ENCODE results near the gene AIG1. TPM values are rescaled to one million over a fixed set of nuclear protein-coding genes. Genes with fewer than 3 reads are reported as not detected.

AIG1 gene
- total RNA-seq, 2 donors from 2014 or later, result 41.3 to 67.0 TPM

DNA sequence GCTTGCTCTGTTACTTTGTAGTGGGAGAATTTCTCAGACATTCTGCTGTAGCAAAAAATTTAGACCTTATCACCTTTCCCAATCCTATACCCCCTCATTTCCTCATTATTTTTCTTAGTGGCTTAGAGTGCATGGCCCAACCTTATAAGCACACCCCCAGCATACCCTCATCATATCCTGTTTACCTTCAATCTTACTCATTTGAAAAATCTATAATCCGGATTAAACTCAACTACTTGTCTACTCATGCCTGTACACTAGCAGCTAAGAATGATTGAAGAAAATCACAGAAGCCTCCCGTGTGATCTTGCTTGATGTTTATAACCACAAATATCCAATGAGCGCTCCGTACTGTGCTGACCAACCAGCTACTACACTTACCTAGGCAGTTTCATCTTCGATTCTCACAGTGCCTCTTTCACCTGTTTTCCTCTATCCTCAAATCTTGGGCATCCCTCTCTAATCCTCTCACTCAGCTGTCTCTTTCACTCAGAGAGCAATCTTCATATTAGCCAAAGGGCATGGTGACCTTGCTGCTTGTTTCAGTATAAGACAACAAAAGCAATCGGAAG, 36.6 kb downstream of the AIG1 start:
- no peak overlapping the region for H3K27ac ChIP-seq
- H3K36me3 ChIP-seq, result no peaks in the 10 kb centered on the region
- intact Hi-C loops (cut with DNase I), result no loop called here
- DNase-seq (ENCODE audit: low spot score), result no peak
- H3K4me3 ChIP-seq, result no peak overlapping the region
- 96% methylated on average over 6 of the region's 6 CpGs for WGBS
- H3K4me1 ChIP-seq (replicated peaks), result no peaks in the 10 kb centered on the region
- TF ChIP-seq POLR2AphosphoS5 (IDR thresholded peaks at IDR 0.05) (no peak), POLR2A (IDR thresholded peaks at IDR 0.05) (no peak)
- TF ChIP-seq, protein P1, sequence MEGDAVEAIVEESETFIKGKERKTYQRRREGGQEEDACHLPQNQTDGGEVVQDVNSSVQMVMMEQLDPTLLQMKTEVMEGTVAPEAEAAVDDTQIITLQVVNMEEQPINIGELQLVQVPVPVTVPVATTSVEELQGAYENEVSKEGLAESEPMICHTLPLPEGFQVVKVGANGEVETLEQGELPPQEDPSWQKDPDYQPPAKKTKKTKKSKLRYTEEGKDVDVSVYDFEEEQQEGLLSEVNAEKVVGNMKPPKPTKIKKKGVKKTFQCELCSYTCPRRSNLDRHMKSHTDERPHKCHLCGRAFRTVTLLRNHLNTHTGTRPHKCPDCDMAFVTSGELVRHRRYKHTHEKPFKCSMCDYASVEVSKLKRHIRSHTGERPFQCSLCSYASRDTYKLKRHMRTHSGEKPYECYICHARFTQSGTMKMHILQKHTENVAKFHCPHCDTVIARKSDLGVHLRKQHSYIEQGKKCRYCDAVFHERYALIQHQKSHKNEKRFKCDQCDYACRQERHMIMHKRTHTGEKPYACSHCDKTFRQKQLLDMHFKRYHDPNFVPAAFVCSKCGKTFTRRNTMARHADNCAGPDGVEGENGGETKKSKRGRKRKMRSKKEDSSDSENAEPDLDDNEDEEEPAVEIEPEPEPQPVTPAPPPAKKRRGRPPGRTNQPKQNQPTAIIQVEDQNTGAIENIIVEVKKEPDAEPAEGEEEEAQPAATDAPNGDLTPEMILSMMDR (IDR thresholded peaks at IDR 0.05), result no peak
- H3K27me3 ChIP-seq (replicated peaks; ENCODE audit: insufficient read depth), result no peaks in the 10 kb centered on the region
- no peaks in the 10 kb centered on the region for H3K9me3 ChIP-seq

DNA sequence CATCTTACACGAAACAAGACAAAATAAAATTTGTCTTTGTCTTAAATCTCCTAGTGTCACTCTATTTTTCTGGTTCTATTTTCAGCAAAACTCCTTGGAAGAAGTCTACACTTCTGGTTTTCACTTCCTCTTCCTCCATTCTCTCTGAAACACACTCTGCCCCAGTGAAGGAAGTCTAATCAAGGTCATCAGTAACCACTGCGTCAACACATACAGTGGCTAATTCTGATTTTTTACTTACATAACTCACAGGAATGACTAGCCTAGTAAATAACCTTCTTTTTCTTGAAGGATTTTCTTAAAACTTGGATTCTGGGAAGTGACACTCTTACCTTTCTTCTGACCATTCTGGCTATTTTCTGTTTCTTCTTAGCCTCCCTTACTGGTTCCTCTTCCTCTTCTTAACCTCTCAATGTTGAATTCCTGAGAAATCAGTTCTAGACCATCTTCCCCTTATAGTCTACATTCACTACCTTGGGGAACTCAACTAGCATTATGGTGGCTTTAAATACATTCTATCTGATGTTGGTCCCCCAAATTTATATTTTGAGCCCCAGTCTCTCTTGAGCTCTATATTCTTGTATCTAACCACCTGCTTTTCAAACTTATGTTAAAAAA, 37.5 kb downstream of the AIG1 start:
- Histone ChIP-seq H3K27ac (no peak overlapping the region), H3K27me3 (replicated peaks; ENCODE audit: insufficient read depth) (no peaks in the 10 kb centered on the region), H3K36me3 (no peaks in the 10 kb centered on the region), H3K4me3 (no peak overlapping the region), H3K9me3 (no peaks in the 10 kb centered on the region), H3K4me1 (replicated peaks) (no peaks in the 10 kb centered on the region)
- TF ChIP-seq, protein P1 (IDR thresholded peaks at IDR 0.05), result no peak
- TF ChIP-seq POLR2AphosphoS5 (IDR thresholded peaks at IDR 0.05) (no peak), POLR2A (IDR thresholded peaks at IDR 0.05) (no peak)
- DNase-seq (ENCODE audit: low spot score), result no peak
- 81% methylated on average over 2 of the region's 2 CpGs for whole genome bisulfite sequencing
- intact Hi-C loops (cut with DNase I), result no loop called here

DNA sequence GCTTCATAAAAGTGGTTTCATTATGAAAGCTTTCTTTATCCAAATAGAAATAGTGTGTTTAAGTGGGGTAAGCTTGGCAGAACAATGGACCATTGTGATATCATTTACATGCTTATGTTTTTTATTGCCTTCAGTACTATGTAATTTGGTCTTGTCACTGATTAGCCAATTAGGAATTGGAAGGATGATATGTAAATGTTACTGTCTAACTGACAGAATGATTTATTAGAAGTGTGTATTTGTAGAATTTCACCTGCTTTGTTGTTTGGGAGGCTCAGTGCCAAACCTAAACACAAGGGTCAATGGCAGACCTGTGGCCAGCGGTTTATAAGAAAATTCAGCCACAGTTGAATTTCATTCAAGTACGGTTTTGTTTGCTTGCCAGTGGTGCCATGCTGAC, 39.0 kb downstream of the AIG1 start:
- no peak for DNase-seq (ENCODE audit: low spot score)
- 76% methylated on average over 2 of the region's 2 CpGs for WGBS

DNA sequence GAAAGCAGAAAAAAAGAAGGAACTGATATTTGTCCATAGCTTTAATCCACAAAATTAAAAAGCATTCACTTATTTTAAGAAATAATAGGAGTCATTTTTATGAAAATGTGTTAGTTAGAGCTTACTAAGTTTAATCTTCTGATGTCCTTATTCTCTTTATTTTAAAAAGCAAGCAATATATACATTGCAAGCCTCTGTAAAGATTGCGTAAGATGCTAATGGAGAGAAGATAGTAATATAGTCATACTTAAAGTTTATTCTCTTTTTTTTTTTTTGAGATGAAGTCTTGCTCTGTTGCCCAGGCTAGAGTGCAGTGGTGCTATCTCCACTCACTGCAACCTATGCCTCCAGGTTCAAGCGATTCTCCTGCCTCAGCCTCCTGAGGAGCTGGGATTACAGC, 39.7 kb downstream of the AIG1 start:
- Histone ChIP-seq H3K4me3 (no peak overlapping the region), H3K4me1 (replicated peaks) (no peaks in the 10 kb centered on the region), H3K9me3 (no peaks in the 10 kb centered on the region), H3K36me3 (no peaks in the 10 kb centered on the region), H3K27me3 (replicated peaks; ENCODE audit: insufficient read depth) (no peaks in the 10 kb centered on the region), H3K27ac (no peak overlapping the region)
- WGBS, result 95% methylated on average over 2 of the region's 2 CpGs
- DNase-seq (ENCODE audit: low spot score), result no peak
- no peak for TF ChIP-seq POLR2A (IDR thresholded peaks at IDR 0.05)
- intact Hi-C loops (cut with DNase I), result no loop called here

More for the DNA sequence above, 39.0 kb downstream of the AIG1 start:
- no peaks in the 10 kb centered on the region for H3K36me3 ChIP-seq
- intact Hi-C loops (cut with DNase I), result no loop called here
- no peaks in the 10 kb centered on the region for H3K4me1 ChIP-seq (replicated peaks)
- no peaks in the 10 kb centered on the region for H3K9me3 ChIP-seq
- H3K4me3 ChIP-seq, result no peak overlapping the region
- no peak for TF ChIP-seq POLR2AphosphoS5 (IDR thresholded peaks at IDR 0.05)
- TF ChIP-seq POLR2A (IDR thresholded peaks at IDR 0.05), result no peak
- TF ChIP-seq, protein P1 (IDR thresholded peaks at IDR 0.05), result no peak
- no peaks in the 10 kb centered on the region for H3K27me3 ChIP-seq (replicated peaks; ENCODE audit: insufficient read depth)
- no peak overlapping the region for H3K27ac ChIP-seq

DNA sequence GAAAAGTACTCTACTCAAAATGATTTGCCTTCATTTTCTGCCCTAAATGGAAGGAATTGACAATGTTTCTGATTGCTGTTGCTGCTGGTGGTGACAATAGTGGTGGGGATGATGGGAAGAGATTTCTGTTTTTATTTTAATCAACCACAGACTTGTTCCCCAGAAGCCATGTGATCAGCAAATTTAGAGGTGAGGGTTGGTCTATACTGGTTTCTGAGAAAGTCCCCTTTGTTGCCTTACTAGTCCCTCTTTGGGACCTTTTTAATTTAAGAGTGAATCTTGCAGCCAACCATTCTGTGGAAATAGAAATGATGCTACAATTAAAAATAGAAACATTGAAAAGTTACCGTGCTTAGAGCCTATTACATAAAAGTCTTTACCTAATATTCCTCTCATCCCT, 43.2 kb downstream of the AIG1 start:
- Histone ChIP-seq H3K27me3 (replicated peaks; ENCODE audit: insufficient read depth) (no peaks in the 10 kb centered on the region), H3K4me1 (replicated peaks) (no peaks in the 10 kb centered on the region), H3K4me3 (no peak overlapping the region), H3K27ac (no peak overlapping the region), H3K36me3 (no peaks in the 10 kb centered on the region), H3K9me3 (no peaks in the 10 kb centered on the region)
- no peak for DNase-seq (ENCODE audit: low spot score)
- 86% methylated on average over 1 of the region's 1 CpG for WGBS
- intact Hi-C loops (cut with DNase I), result no loop called here
- TF ChIP-seq, protein P1 (IDR thresholded peaks at IDR 0.05), result no peak
- TF ChIP-seq POLR2A (IDR thresholded peaks at IDR 0.05) (no peak), POLR2AphosphoS5 (IDR thresholded peaks at IDR 0.05) (no peak)
